HUES48 (cell line): ENCODE data around the gene ZFP1.

Source experiments
- H3K27ac ChIP-seq: one replicate; pipeline ENCODE4 v1.7.0; 2013; ENCODE audit warnings: low read depth, low read length, inconsistent platforms
- H3K27me3 ChIP-seq: 2 replicates; pipeline ENCODE4 v1.6.1; 2013; ENCODE audit warnings: mild to moderate bottlenecking, low read length; ENCODE audit not compliant: control insufficient read depth, insufficient read depth
- H3K36me3 ChIP-seq: 2 replicates; pipeline ENCODE4 v1.6.1; 2013; ENCODE audit warnings: low read length; ENCODE audit not compliant: control insufficient read depth, insufficient read depth
- H3K4me1 ChIP-seq: 2 replicates; pipeline ENCODE4 v1.6.1; 2013; ENCODE audit warnings: mild to moderate bottlenecking, low read length; ENCODE audit not compliant: control insufficient read depth, insufficient read depth
- H3K4me3 ChIP-seq: 2 replicates; pipeline ENCODE4 v1.5.1; 2013; ENCODE audit warnings: mild to moderate bottlenecking, low read depth, low read length
- H3K9ac ChIP-seq: 2 replicates; pipeline ENCODE4 v1.6.1; 2013; ENCODE audit warnings: mild to moderate bottlenecking, low read depth, low read length, moderate library complexity
- H3K9me3 ChIP-seq: 2 replicates; pipeline ENCODE4 v1.6.1; 2013; ENCODE audit warnings: low read length; ENCODE audit not compliant: control insufficient read depth, insufficient read depth

ZFP1 gene

DNA sequence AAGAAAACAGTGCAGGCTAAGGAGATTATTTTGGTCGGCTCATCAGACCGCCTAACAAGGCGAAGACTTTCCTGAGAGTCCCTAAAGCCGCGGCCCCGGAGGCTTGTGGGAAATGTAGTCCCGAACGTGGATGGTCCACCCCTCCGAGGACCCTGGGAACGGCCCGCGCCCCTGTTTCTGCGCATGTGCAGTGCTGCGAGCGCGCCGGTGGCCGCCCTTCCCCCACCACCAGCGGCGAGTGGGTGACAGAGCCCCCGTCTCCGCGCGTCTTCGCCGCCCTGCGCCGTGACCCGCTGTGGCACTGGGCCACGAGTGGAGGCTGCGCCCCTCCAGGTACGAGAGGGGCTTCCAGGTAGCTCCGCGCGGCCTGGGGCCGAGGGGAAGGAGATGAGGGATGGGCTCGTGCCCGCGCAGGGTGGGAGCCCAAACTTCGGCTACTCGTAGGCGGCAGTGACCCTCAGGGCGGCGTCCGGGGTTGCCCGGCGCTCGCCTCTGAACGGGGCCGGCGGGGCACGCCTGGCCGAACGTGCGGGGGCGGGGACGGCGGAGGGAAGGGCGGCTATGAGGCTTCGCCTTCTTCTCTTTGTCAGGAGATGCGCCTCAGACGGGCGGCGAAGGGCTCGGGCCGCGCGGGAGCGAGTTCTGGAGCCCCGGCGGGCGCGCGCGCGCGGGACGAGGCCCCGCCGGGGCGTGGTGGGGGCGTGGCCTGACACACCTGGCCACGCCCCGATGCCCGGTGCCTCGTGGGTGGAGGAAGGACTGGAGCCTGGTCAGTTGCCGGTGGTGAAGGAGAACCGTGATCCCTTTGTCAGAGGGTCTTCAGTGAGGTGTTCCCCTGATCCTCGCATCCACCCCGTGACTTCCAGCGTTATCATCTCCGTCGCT, at the start of gene ZFP1:
Gene ZFP1 (plus strand): TSS at position 214 of the 885 bp plus-strand sequence. CDS start 4,428 bp downstream, outside the sequence.
- peaks cover 5% of the 10 kb centered on the region; the same call in 1 of the 2 replicates for H3K9me3 ChIP-seq
- peaks cover 13% of the 10 kb centered on the region for H3K36me3 ChIP-seq
- H3K27me3 ChIP-seq, result no peaks in the 10 kb centered on the region
- H3K4me3 ChIP-seq, result peak within 1 kb of the TSS; percentile 99
- H3K9ac ChIP-seq, result peak within 1 kb of the TSS; percentile 82
- H3K27ac ChIP-seq, result peak within 1 kb of the TSS; percentile 94
- H3K4me1 ChIP-seq, result no peaks in the 10 kb centered on the region

DNA sequence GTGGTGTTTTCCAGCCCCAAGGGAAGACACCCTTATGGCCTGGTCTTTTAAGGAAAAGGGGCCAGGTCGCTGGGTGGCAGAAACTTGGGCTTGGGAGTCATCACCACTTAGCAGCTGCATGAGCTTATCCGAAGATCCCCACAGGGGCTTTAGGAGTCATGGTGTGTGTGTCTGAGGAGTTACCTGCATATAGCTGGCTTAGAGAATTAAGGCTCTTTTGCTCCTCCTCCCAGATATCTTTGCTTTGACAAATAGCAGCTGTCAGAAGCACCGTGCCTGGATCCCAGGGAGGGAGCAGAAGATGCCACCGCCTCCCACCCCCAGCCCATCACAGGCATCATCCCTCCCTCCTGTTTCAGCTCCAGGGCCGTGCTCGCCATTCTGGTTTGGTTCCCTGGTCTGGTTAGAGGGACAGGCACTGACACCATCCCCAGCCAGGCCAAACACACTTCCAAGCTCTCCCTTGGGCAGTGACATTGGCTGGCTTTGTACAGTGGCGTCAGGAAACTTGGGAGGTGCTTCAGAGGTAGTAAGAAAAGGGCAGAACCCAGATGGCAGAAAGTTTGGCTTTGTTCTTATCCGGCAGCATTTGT, 49.2 kb upstream of the ZFP1 start:
- Histone ChIP-seq H3K27ac (no peak overlapping the region), H3K9me3 (no peaks in the 10 kb centered on the region), H3K4me3 (no peak overlapping the region), H3K27me3 (no peaks in the 10 kb centered on the region), H3K36me3 (peaks cover 7% of the 10 kb centered on the region), H3K4me1 (peaks cover 34% of the 10 kb centered on the region), H3K9ac (no peak overlapping the region)

DNA sequence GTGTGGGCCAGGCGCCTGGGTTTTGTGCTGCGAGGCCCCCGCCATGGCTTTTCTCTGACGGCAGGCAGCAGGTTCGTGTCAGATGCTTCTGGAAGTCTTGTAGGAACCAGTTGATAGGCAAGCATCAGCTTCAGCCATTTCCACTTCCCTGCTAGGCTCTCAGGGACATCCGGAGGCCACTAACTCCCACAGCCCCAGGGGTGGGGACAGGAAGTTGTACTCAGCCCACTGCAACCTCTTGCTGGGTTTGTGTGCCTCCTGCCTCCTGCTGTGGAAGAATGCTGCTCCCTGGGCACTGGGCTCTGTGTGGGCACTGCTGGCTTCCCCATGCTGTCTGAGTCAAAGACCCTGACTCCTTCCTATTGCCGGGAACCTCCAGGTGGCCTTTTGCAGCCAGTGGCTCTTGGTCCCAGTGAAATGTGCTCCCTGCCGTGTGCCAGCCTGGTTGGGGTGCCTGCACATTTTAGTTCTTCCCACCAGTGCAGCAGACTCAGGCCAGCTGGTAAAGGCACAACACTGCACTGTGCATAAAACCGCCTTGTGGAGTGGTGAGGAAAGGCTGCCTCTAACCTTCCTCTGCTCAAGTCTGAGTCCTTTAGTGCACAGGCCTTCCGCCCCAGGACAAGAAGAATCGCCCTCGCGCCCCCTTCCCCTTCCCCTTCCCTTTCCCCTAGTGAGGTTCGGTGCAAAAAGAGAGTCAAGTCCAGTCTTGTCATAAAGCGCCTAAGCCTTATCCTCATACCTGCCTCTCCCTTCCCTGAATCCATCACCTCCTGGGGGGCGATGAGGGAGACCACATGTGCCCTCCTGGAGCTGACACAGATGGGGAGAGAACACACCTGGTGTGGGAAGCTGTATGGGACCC, 48.4 kb upstream of the ZFP1 start:
- no peak overlapping the region for H3K27ac ChIP-seq
- no peak overlapping the region for H3K4me3 ChIP-seq
- H3K4me1 ChIP-seq, result peaks cover 34% of the 10 kb centered on the region
- H3K27me3 ChIP-seq, result no peaks in the 10 kb centered on the region
- H3K9ac ChIP-seq, result no peak overlapping the region
- H3K9me3 ChIP-seq, result no peaks in the 10 kb centered on the region
- peaks cover 5% of the 10 kb centered on the region; the same call in 1 of the 2 replicates for H3K36me3 ChIP-seq

DNA sequence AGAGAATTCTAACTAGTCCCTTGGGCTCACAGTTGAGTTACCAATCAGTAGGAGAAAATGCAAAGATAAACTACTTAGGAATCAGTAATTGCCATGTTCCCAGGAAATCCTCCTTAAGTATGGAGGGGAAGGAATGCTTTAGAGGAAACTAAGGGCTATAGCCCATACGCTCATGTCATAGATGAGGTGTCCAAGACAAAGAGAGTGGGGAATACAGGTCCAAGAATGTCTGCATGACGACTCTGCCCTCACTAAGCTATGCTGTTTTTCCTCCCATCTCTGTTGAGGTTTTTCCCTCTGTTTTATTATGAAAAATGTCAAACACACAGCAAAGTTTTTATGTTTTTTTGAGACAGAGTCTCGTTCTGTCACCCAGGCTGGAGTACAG, 47.7 kb upstream of the ZFP1 start:
- peaks cover 34% of the 10 kb centered on the region for H3K4me1 ChIP-seq
- H3K4me3 ChIP-seq, result no peak overlapping the region
- H3K27me3 ChIP-seq, result no peaks in the 10 kb centered on the region
- H3K9ac ChIP-seq, result no peak overlapping the region
- H3K9me3 ChIP-seq, result no peaks in the 10 kb centered on the region
- H3K27ac ChIP-seq, result no peak overlapping the region
- peaks cover 5% of the 10 kb centered on the region; the same call in 1 of the 2 replicates for H3K36me3 ChIP-seq

DNA sequence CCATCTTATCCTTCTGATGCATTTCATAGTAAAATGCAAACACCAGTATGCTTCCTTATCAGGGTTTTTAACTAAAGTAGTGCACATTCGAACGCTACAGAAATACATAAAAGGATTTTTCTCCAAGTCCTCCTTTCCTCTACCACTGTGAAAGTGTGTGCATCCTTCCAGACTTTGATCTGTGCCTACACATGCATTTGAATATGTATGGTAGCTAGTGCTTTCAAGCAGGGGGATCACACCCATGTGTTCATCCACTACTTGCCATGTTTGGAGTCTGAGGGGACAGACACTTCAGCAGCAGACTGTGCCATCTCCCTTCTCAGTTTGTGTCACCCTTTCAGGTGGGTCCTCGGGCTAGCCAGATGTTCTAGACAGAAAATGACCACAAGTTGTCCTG, 46.7 kb upstream of the ZFP1 start:
- Histone ChIP-seq H3K4me1 (peaks cover 28% of the 10 kb centered on the region), H3K27ac (no peak overlapping the region), H3K36me3 (peaks cover 7% of the 10 kb centered on the region; the same call in 1 of the 2 replicates)

DNA sequence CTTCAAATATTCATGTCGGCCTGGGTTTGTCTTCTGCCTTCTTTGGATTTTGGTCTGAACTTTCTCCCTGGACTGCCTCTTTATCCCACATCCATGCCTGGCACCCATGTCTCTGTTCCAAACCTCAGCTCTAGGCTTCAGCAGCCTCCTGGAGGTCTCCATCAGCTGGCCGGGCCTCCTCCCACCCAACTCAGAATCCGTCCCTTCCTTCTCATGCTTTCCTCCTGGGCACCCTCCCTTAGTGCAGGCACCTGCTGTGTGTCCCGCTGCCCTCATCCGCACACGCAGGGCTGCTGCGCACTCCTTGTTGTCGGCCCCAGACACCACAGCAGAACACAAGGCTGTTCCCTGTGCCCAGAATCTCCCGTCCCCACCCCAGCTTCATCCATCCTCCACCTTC, 45.7 kb upstream of the ZFP1 start:
- peaks cover 24% of the 10 kb centered on the region; the same call in 1 of the 2 replicates for H3K4me1 ChIP-seq
- H3K27me3 ChIP-seq, result no peaks in the 10 kb centered on the region
- no peak overlapping the region for H3K9ac ChIP-seq
- H3K9me3 ChIP-seq, result no peaks in the 10 kb centered on the region
- no peak overlapping the region for H3K4me3 ChIP-seq
- peaks cover 7% of the 10 kb centered on the region; the same call in 1 of the 2 replicates for H3K36me3 ChIP-seq
- H3K27ac ChIP-seq, result no peak overlapping the region

More for the DNA sequence above, 46.7 kb upstream of the ZFP1 start:
- Histone ChIP-seq H3K9me3 (no peaks in the 10 kb centered on the region), H3K4me3 (no peak overlapping the region), H3K9ac (no peak overlapping the region), H3K27me3 (no peaks in the 10 kb centered on the region)

DNA sequence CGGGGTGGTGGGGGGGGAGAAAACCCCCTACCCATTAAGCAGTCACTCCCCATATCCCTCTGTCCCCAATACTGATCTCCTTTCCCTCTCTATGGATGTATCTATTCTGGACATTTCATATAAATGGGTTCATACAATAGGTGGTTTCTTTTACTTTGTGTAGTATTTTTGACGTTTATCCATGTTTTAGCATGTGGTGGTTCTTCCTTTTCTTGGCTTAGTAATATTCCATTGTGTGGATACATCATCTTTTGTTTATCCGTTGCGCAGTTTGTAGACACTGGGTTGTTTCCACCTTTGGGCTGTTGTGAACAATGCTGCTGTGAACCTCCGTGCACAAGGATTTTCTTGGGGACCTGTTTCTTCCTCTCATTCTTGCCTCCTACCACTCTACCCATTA, 44.3 kb upstream of the ZFP1 start:
- H3K4me1 ChIP-seq, result peaks cover 17% of the 10 kb centered on the region

DNA sequence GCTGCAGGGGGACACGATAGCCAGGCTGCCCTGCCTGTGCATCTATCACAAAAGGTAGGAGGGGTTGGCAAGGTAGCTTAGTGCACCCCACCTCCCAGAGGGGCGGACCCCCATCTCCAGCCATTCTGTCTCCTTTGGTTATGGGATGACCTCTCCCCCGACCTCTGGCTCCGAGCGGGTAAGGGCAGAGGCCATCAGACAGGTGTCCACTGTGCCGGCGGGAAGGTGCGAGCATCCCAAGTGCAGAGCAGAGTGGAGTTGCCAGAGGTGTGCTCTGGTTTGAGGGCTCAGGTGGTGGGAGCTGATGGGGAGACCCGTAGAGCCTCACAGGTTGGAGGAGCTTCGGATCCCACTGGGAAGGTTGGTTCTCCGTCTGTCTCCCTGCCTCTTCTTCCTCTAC, 43.5 kb upstream of the ZFP1 start:
- H3K36me3 ChIP-seq, result peaks cover 7% of the 10 kb centered on the region; the same call in 1 of the 2 replicates

More for the DNA sequence above, 44.3 kb upstream of the ZFP1 start:
- no peak overlapping the region for H3K4me3 ChIP-seq
- H3K27ac ChIP-seq, result no peak overlapping the region
- H3K36me3 ChIP-seq, result peaks cover 7% of the 10 kb centered on the region; the same call in 1 of the 2 replicates
- no peaks in the 10 kb centered on the region for H3K27me3 ChIP-seq
- H3K9ac ChIP-seq, result no peak overlapping the region
- no peaks in the 10 kb centered on the region for H3K9me3 ChIP-seq

DNA sequence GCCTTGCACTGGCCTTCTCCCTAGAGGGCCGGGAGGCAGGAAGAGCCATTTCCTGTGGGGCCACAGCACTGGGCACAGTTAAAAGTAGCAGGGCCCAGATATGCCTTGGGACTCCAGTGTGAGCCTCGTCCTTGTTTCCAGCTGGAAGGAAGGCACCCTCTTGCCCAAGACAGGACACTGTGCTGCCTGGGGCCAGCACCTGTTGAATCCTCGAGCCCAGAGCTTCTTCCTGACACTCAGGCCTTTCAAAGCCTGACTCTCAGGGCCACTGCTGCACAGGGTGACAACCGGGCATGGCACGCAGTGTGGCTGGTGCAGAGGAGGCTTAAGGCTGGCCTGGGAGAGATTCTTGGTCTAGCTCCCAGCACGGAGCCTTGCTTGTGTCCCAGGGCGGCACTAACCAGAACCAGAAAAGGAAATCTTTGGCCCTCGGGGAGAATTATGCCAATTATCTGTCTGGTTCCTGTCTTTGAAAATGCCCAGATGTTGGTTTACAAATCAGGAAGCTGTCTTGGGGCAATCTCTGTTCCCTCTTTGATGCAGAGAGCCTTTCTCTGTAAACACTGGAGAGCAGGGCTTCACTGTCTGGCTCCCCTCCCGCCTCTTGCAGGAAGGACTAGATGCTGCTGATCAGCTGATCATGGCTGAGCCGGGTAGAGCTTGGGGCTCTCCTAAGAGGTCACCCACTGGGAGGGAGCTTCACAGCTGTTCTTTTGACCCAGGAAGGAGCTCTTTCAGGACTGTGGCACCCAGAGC, 42.8 kb upstream of the ZFP1 start:
- Histone ChIP-seq H3K9ac (no peak overlapping the region), H3K4me1 (peaks cover 21% of the 10 kb centered on the region), H3K36me3 (peaks cover 7% of the 10 kb centered on the region; the same call in 1 of the 2 replicates), H3K9me3 (no peaks in the 10 kb centered on the region), H3K27ac (no peak overlapping the region), H3K4me3 (no peak overlapping the region), H3K27me3 (no peaks in the 10 kb centered on the region)

More for the DNA sequence above, 43.5 kb upstream of the ZFP1 start:
- Histone ChIP-seq H3K9me3 (no peaks in the 10 kb centered on the region), H3K27ac (no peak overlapping the region), H3K4me1 (peaks cover 22% of the 10 kb centered on the region), H3K4me3 (no peak overlapping the region), H3K9ac (no peak overlapping the region), H3K27me3 (no peaks in the 10 kb centered on the region)
